ENCODE data around the gene SPTB. TPM values are rescaled to one million over a fixed set of nuclear protein-coding genes. Genes with fewer than 3 reads are reported as not detected.

SPTB gene
- total RNA-seq, 1 experiment from 2014 or later: 2.3 TPM

DNA sequence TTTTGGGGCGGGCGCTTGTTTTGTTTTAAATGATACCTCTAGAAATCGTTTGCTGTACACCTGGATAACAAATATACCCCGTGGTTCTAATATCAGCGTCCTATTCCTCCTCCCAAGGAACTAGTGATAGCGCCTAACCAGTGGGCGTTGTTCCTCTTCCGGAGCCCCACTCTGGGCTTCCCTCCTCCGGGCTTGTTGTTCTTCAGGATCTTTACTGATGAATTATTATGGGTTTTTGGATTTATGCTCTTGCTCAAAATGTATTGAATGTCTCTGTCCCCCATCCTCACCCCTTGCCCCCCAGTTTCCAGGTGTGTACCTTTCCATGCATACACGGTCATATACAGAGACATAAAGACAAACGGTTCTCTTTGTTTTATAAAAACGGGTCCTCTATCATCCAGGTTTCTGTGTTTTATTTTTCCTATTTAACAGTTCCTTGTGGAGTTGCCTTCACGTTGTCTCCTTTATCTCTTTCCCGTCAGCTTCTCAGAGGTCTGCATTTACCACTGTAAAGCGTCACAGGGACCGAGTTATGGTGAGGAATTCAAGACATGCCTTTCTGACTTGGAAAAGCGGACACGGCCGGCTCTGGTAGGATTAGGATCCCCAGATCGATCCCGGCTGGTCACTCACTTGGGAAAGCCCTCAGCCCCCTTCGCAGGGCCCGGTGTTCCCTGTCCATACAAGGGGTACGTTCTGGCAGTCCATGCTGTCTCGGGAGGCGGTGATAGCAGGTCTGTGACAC is 176.1 kb downstream of the SPTB start:
- TF ChIP-seq CTCF (conservative IDR thresholded peaks at IDR 0.05): no peak

More for the DNA sequence above, 176.1 kb downstream of the SPTB start:
- no peak overlapping the region for H3K23ac ChIP-seq (ENCODE audit: insufficient read length, low read depth, low read length)
- no peak overlapping the region for H3T11ph ChIP-seq (ENCODE audit: low read length)
- H4K20me1 ChIP-seq (ENCODE audit: control insufficient read depth, insufficient read depth, insufficient read length): no peaks in the 10 kb centered on the region
- WGBS (ENCODE audit: extremely low coverage, insufficient read length, low lambda C conversion rate): no CpG with 5 or more reads among the region's 26 CpGs
- DNase-seq: peak; percentile 34
- no peak overlapping the region for H3K4ac ChIP-seq (ENCODE audit: low read depth, low read length)
- peak overlapping the region; percentile 66 to 87 (median 80) for H3K27ac Mint-ChIP-seq
- no peak overlapping the region for H3K56ac ChIP-seq (ENCODE audit: insufficient read length, low read depth, low read length)
- peak overlapping the region; percentile 88 for H3K9ac ChIP-seq (ENCODE audit: extremely low read depth, insufficient read length, low read length)
- H4K5ac ChIP-seq (ENCODE audit: insufficient read length, low read depth, low read length): no peak overlapping the region
- no peak overlapping the region for H2BK12ac ChIP-seq (ENCODE audit: insufficient read length, low read depth, low read length)
- peak overlapping the region; percentile 77 to 87 for H3K4me3 Mint-ChIP-seq
- no peak overlapping the region for H2BK20ac ChIP-seq (ENCODE audit: low read depth, low read length, poor library complexity, severe bottlenecking)
- peak overlapping the region; percentile 82 for H3K14ac ChIP-seq (ENCODE audit: insufficient read depth, low read length)
- H3K18ac ChIP-seq (ENCODE audit: insufficient read length, low read depth, low read length): peak overlapping the region; percentile 92
- H4K91ac ChIP-seq (ENCODE audit: insufficient read length, low read depth, low read length): no peak overlapping the region
- peak overlapping the region; percentile 46 for H3K27ac ChIP-seq (ENCODE audit: insufficient read length, low read depth, low read length)
- H3K4me2 ChIP-seq (ENCODE audit: insufficient read depth, insufficient read length, low read length): peak overlapping the region; percentile 93
- no peaks in the 10 kb centered on the region; the same call in 1 of the 2 replicates for H3K79me2 ChIP-seq (ENCODE audit: insufficient read depth, low read length)
- peaks cover 18% of the 10 kb centered on the region; the same call in 1 of the 2 replicates for H3K4me1 ChIP-seq (ENCODE audit: insufficient read depth, low read length)
- no peak overlapping the region for H2BK5ac ChIP-seq (ENCODE audit: insufficient read length, low read length)
- no peak overlapping the region for H2AFZ ChIP-seq (ENCODE audit: low read length)
- no peaks in the 10 kb centered on the region for H3K27me3 ChIP-seq (ENCODE audit: insufficient read depth, low read length)
- no peak overlapping the region for H4K8ac ChIP-seq (replicated peaks; ENCODE audit: insufficient read length, low read depth, low read length)
- H3K36me3 Mint-ChIP-seq (ENCODE audit: insufficient read depth in 1 of 3, low read depth in 3 of 3): no peaks in the 10 kb centered on the region
- peaks cover 0 to 3% of the 10 kb centered on the region in 2 experiments; a peak in 1 of 5 replicates for H3K9me3 Mint-ChIP-seq
- H3K4me1 Mint-ChIP-seq: peaks cover 77 to 79% of the 10 kb centered on the region in 2 experiments
- H2BK120ac ChIP-seq (ENCODE audit: low read depth, low read length, poor library complexity, severe bottlenecking): no peak overlapping the region
- no peaks in the 10 kb centered on the region for H3K9me3 ChIP-seq (ENCODE audit: control insufficient read depth, low read depth, low read length)
- H3K27me3 Mint-ChIP-seq (ENCODE audit: low read depth): peaks cover 5% of the 10 kb centered on the region; the same call in 1 of the 2 replicates
- no peak overlapping the region for H2BK15ac ChIP-seq (ENCODE audit: low read depth, low read length)
- peaks cover 35% of the 10 kb centered on the region for H3K23me2 ChIP-seq (ENCODE audit: insufficient read length, low read depth, low read length, poor library complexity, severe bottlenecking)
- no peaks in the 10 kb centered on the region for H3K79me1 ChIP-seq (ENCODE audit: insufficient read depth, low read depth, low read length, poor library complexity, severe bottlenecking)
- H2AK5ac ChIP-seq (ENCODE audit: insufficient read length, low read length): no peak overlapping the region
